HepG2 (cell line): ENCODE measurements around the gene DLG5. TPM values are rescaled to one million over a fixed set of nuclear protein-coding genes. Genes with fewer than 3 reads are reported as not detected.

ENCODE experiments used
- HNRNPLL ChIP-seq: fragments of 200-400 bp; formaldehyde crosslinking; IDR thresholded peaks from 2 replicates; pipeline ENCODE4 v1.6.1; 2017; ENCODE audit warnings: mild to moderate bottlenecking, low read depth, low read length; ENCODE audit not compliant: poor library complexity, severe bottlenecking
- MBD4 ChIP-seq: IDR thresholded peaks from 2 replicates; pipeline ENCODE4 v1.6.1; 2012; ENCODE audit warnings: low read length, inconsistent platforms, borderline replicate concordance
- NKX3-1 ChIP-seq: sonication (generic); formaldehyde crosslinking; IDR thresholded peaks from 2 replicates; pipeline ENCODE4 v1.5.0; 2020; ENCODE audit warnings: missing genetic modification reagents
- NR3C1 ChIP-seq: sonication (generic); formaldehyde crosslinking; IDR thresholded peaks from 2 replicates; pipeline ENCODE4 v1.4.0; 2020; ENCODE audit warnings: missing genetic modification reagents
- PHF20 ChIP-seq: sonication (generic); formaldehyde crosslinking; IDR thresholded peaks from 2 replicates; pipeline ENCODE4 v1.5.0; 2020; ENCODE audit warnings: mild to moderate bottlenecking, missing genetic modification reagents
- RELA ChIP-seq: sonication (generic); formaldehyde crosslinking; IDR thresholded peaks from 2 replicates; pipeline ENCODE4 v1.4.0; 2020; ENCODE audit warnings: missing genetic modification reagents
- STAG1 ChIP-seq: sonication (generic); formaldehyde crosslinking; IDR thresholded peaks from 2 replicates; pipeline ENCODE4 v1.4.0; 2020; ENCODE audit warnings: missing genetic modification reagents
- TARDBP ChIP-seq: sonication (generic); formaldehyde crosslinking; IDR thresholded peaks from 2 replicates; pipeline ENCODE4 v1.8.0; 2022; ENCODE audit warnings: mild to moderate bottlenecking, missing genetic modification reagents
- TFE3 ChIP-seq: IDR thresholded peaks from 2 replicates; pipeline ENCODE4 v1.6.1; 2016
- ZBED4 ChIP-seq: sonication (generic); formaldehyde crosslinking; IDR thresholded peaks from 2 replicates; pipeline ENCODE4 v1.4.0; 2020; ENCODE audit warnings: missing genetic modification reagents, borderline replicate concordance
- ZBTB49 ChIP-seq: sonication (generic); formaldehyde crosslinking; IDR thresholded peaks from 2 replicates; pipeline ENCODE4 v1.4.0; 2020; ENCODE audit warnings: missing genetic modification reagents, borderline replicate concordance
- ZFP36L1 ChIP-seq: sonication (generic); formaldehyde crosslinking; IDR thresholded peaks from 2 replicates; pipeline ENCODE4 v1.8.0; 2022; ENCODE audit warnings: mild to moderate bottlenecking, missing genetic modification reagents, moderate library complexity
- ZNF124 ChIP-seq: sonication (generic); formaldehyde crosslinking; IDR thresholded peaks from 2 replicates; pipeline ENCODE4 v1.4.0; 2020; ENCODE audit warnings: missing genetic modification reagents
- ZNF496 ChIP-seq: sonication (generic); formaldehyde crosslinking; IDR thresholded peaks from 2 replicates; pipeline ENCODE4 v1.8.1; 2023; ENCODE audit warnings: mild to moderate bottlenecking, moderate library complexity, missing genetic modification reagents; ENCODE audit not compliant: insufficient replicate concordance
- ZNF687 ChIP-seq: sonication (generic); formaldehyde crosslinking; IDR thresholded peaks from 2 replicates; pipeline ENCODE4 v1.5.1; 2020; ENCODE audit warnings: mild to moderate bottlenecking, missing genetic modification reagents, moderate library complexity
- polyA plus RNA-seq, 8 experiments: library from polyadenylated mRNA; depleted of rRNA in 3 of 8; stranded (reverse) in 7 of 8; unstranded in 1 of 8; fragments of >200 nt; fragmentation: Illumina TruSeq in 4 of 8; extraction: Trizol in 4 of 8; gene quantifications; 2 replicates each; pipeline versions ENCODE4 v1.2.1 to v1.2.3, GENCODE V29; 2011 to 2016; ENCODE audit warnings: low read depth in 4 of 8, missing spikeins in 1 of 8, mixed read lengths in 1 of 8; ENCODE audit not compliant: insufficient read depth in 1 of 8
- total RNA-seq, 5 experiments: library from RNA; depleted of rRNA; stranded (reverse); fragments of >200 nt; fragmentation: Illumina TruSeq; extraction: Trizol; gene quantifications; 2 replicates each; pipeline ENCODE4 v1.2.3, GENCODE V29; 2016; ENCODE audit warnings: low read depth in 1 of 5
- TF ChIP-seq, protein P1 (sequence below): sonication (generic); formaldehyde crosslinking; IDR thresholded peaks from 2 replicates; pipeline ENCODE4 v1.5.0; 2020; ENCODE audit warnings: mild to moderate bottlenecking, missing genetic modification reagents, borderline replicate concordance

DLG5 gene
- total and polyA plus RNA-seq, 2 of the 13 experiments (the other 11 are each of a cell fraction or from before 2014, with no cell fraction given): 15.5 to 18.2 TPM

DNA sequence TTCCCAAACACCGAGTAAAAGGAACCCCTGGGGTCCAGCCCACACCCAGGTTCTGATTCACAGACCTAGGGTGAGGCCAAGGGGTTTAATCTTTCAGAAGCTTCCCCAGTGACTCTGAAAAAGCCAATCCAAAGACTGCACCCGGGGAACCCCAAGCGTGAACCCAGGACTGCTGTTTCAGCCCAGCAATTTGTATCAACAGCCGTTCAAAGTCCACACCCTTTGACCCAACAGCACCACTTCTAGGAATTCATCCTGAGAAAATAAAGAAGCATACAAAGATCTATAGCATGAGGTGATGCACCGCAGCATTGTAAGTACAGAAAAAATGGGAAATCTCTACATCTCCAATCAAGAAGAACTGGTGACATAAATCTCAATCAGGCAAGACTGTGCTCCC, 24.4 kb downstream of the DLG5 start (continued):
- TF ChIP-seq ZNF687 (CRISPR knock-in tag) (no peak), MBD4 (no peak), NKX3-1 (CRISPR knock-in tag) (no peak), ZNF496 (CRISPR knock-in tag) (no peak), ZBTB49 (CRISPR knock-in tag) (no peak), PHF20 (CRISPR knock-in tag) (no peak), ZFP36L1 (CRISPR knock-in tag) (no peak), HNRNPLL (no peak), RELA (CRISPR knock-in tag) (no peak), NR3C1 (CRISPR knock-in tag) (no peak), ZNF124 (CRISPR knock-in tag) (no peak), STAG1 (no peak), TFE3 (no peak), TARDBP (CRISPR knock-in tag) (0 out of 2 replicates have a peak, but pooled peaks have one; percentile 31), ZBED4 (peak; percentile 33; the same call in 1 of the 2 replicates)
- TF ChIP-seq, protein P1, sequence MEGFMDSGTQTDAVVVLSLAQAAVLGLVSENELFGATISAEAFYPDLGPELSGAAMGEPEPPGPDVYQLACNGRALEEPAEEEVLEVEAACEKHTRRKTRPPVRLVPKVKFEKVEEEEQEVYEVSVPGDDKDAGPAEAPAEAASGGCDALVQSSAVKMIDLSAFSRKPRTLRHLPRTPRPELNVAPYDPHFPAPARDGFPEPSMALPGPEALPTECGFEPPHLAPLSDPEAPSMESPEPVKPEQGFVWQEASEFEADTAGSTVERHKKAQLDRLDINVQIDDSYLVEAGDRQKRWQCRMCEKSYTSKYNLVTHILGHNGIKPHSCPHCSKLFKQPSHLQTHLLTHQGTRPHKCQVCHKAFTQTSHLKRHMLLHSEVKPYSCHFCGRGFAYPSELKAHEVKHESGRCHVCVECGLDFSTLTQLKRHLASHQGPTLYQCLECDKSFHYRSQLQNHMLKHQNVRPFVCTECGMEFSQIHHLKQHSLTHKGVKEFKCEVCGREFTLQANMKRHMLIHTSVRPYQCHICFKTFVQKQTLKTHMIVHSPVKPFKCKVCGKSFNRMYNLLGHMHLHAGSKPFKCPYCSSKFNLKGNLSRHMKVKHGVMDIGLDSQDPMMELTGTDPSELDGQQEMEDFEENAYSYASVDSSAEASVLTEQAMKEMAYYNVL (CRISPR knock-in tag): no peak
